NCI-H2107 (cell line): Measurements from ENCODE around the gene MDM1.
A peak's percentile ranks its signal among the peaks of the same experiment; 100 is the strongest.

Experiments used
- DNase-seq: peaks from one replicate; lab custom pipeline; 2025; lab: John Stamatoyannopoulos, UW

Gene MDM1

GRCh38 chr12:68319988-68320623, 12.1 kb downstream of the MDM1 start:
- no peak for DNase-seq

GRCh38 chr12:68317047-68317667, 15.0 kb downstream of the MDM1 start:
- DNase-seq = peak; percentile 45

- DNase-seq = no peak
Observed at GRCh38 chr12:68310370-68310769, 21.8 kb downstream of the MDM1 start.

GRCh38 chr12:68306564-68306963, 25.6 kb downstream of the MDM1 start:
- no peak for DNase-seq

GRCh38 chr12:68305278-68305677, 26.9 kb downstream of the MDM1 start:
- DNase-seq = no peak

- DNase-seq = no peak
Observed at GRCh38 chr12:68304626-68305025, 27.5 kb downstream of the MDM1 start.

- no peak for DNase-seq
Observed at GRCh38 chr12:68303850-68304249, 28.3 kb downstream of the MDM1 start.

GRCh38 chr12:68297929-68298328, 34.2 kb downstream of the MDM1 start:
- DNase-seq = no peak

- DNase-seq = no peak
Observed at GRCh38 chr12:68294251-68294650, 37.9 kb downstream of the MDM1 start.

- DNase-seq = no peak
Observed at GRCh38 chr12:68293347-68293746, 38.8 kb downstream of the MDM1 start.

- DNase-seq = no peak
Observed at GRCh38 chr12:68292151-68292943, 39.8 kb downstream of the MDM1 start.

- no peak for DNase-seq
Observed at GRCh38 chr12:68291396-68292036, 40.6 kb downstream of the MDM1 start.

- DNase-seq = no peak
Observed at GRCh38 chr12:68290126-68290525, 42.0 kb downstream of the MDM1 start.

- no peak for DNase-seq
Observed at GRCh38 chr12:68287106-68287505, 45.1 kb downstream of the MDM1 start.

- DNase-seq = no peak
Observed at GRCh38 chr12:68286396-68286795, 45.8 kb downstream of the MDM1 start.

GRCh38 chr12:68285541-68285940, 46.6 kb downstream of the MDM1 start:
- DNase-seq = no peak

GRCh38 chr12:68281322-68282077, 50.7 kb downstream of the MDM1 start:
- DNase-seq = no peak

- DNase-seq = no peak
Observed at GRCh38 chr12:68280240-68280639, 51.9 kb downstream of the MDM1 start.

GRCh38 chr12:68279227-68280054, 52.7 kb downstream of the MDM1 start:
- no peak for DNase-seq

GRCh38 chr12:68276402-68276930, 55.7 kb downstream of the MDM1 start:
- DNase-seq = no peak

- no peak for DNase-seq
Observed at GRCh38 chr12:68272732-68273131, 59.4 kb downstream of the MDM1 start.
